Activated CD8-positive, alpha-beta memory T cell treated with anti-CD3 and anti-CD28 coated beads, Interleukin-2, amount 50 U/mL, for 24 hours (primary cell): Measurements from ENCODE around the gene SPRR2B.
"Not testable (repeated sequence)": the region's sequence is repeated elsewhere in the genome, so short reads cannot be mapped to it uniquely, and the experiment has no call there.

Source experiments
- DNase-seq: peaks from one replicate; pipeline ENCODE4 v3.0.0-alpha.2; 2020; ENCODE audit errors: extremely low read depth

The SPRR2B gene

GRCh38 chr1:153032677-153033308, 38.6 kb downstream of the SPRR2B start:
- DNase-seq = no peak

- no peak for DNase-seq
These were observed 39.3 kb downstream of the SPRR2B start for GRCh38 chr1:153032073-153032472.

- no peak for DNase-seq
These were observed 40.5 kb downstream of the SPRR2B start, which contains the start of gene SPRR1B for GRCh38 chr1:153030895-153031294. TSS of gene SPRR1B (plus strand) at chr1:153031203. CDS start at chr1:153032346, 1,143 bp downstream.

- DNase-seq = no peak
These were observed 42.6 kb downstream of the SPRR2B start for GRCh38 chr1:153028766-153029165.

GRCh38 chr1:153025797-153026196, 45.6 kb downstream of the SPRR2B start:
- DNase-seq = no peak

- DNase-seq = no peak
These were observed 47.0 kb downstream of the SPRR2B start for GRCh38 chr1:153024413-153024812.

GRCh38 chr1:153023109-153023508, 48.3 kb downstream of the SPRR2B start:
- DNase-seq = no peak

GRCh38 chr1:153022340-153022739, 49.1 kb downstream of the SPRR2B start:
- not testable (repeated sequence) for DNase-seq

GRCh38 chr1:153021829-153022228, 49.6 kb downstream of the SPRR2B start:
- DNase-seq = not testable (repeated sequence)
